DND-41 (cell line): ENCODE measurements around the gene EIF4E.

Experiments used
- ATAC-seq: fragments of 200-7000 bp; cut with Tn5 transposase; 3 replicates; pipeline ENCODE4 v1.9.1; 2021; ENCODE audit warnings: low read depth; ENCODE audit not compliant: insufficient read depth
- DNase-seq: peaks from one replicate; pipeline ENCODE4 v3.0.0-alpha.2; 2020
- H2AFZ ChIP-seq: 2 replicates; pipeline ENCODE4 v1.6.0; 2012; ENCODE audit warnings: low read depth, low read length
- H3K27ac ChIP-seq: 2 replicates; pipeline ENCODE4 v1.5.1; 2012; ENCODE audit warnings: low read length, inconsistent platforms
- H3K27me3 ChIP-seq: fragments of 200-600 bp; sonication (generic); 2 replicates; pipeline ENCODE4 v1.6.0; 2012; ENCODE audit warnings: low read length, mild to moderate bottlenecking, inconsistent platforms; ENCODE audit not compliant: insufficient read depth, poor library complexity
- H3K36me3 ChIP-seq: 2 replicates; pipeline ENCODE4 v1.5.1; 2012; ENCODE audit warnings: low read length, inconsistent platforms; ENCODE audit not compliant: insufficient read depth
- H3K4me1 ChIP-seq: 2 replicates; pipeline ENCODE4 v1.5.1; 2012; ENCODE audit warnings: mild to moderate bottlenecking, low read length; ENCODE audit not compliant: insufficient read depth
- H3K4me2 ChIP-seq: 2 replicates; pipeline ENCODE4 v1.6.0; 2012; ENCODE audit warnings: mild to moderate bottlenecking, moderate library complexity, low read length, inconsistent platforms; ENCODE audit not compliant: insufficient read depth
- H3K4me3 ChIP-seq, 2 experiments: fragments of 200-600 bp in 1 of 2; shearing (Covaris generic) in 1 of 2; 2 replicates each; pipeline ENCODE4 v1.5.1; 2012 to 2016; ENCODE audit warnings: inconsistent platforms in 2 of 2, low read length in 2 of 2, mild to moderate bottlenecking in 2 of 2, low read depth in 1 of 2, moderate library complexity in 1 of 2
- H3K79me2 ChIP-seq: 2 replicates; pipeline ENCODE4 v1.6.0; 2012; ENCODE audit warnings: low read length, inconsistent platforms; ENCODE audit not compliant: insufficient read depth
- H3K9ac ChIP-seq: 2 replicates; pipeline ENCODE4 v1.6.0; 2012; ENCODE audit warnings: low read depth, mild to moderate bottlenecking, inconsistent platforms, low read length, moderate library complexity
- H3K9me3 ChIP-seq: 2 replicates; pipeline ENCODE4 v1.5.1; 2012; ENCODE audit warnings: low read length, moderate library complexity, mild to moderate bottlenecking, inconsistent platforms; ENCODE audit not compliant: insufficient read depth, severe bottlenecking
- H4K20me1 ChIP-seq: 2 replicates; pipeline ENCODE4 v1.6.0; 2012; ENCODE audit warnings: low read length; ENCODE audit not compliant: insufficient read depth
- CTCF ChIP-seq: IDR thresholded peaks from 2 replicates; pipeline ENCODE4 v1.5.1; 2012; ENCODE audit warnings: borderline replicate concordance, low read length, moderate library complexity, mild to moderate bottlenecking; ENCODE audit not compliant: poor library complexity, severe bottlenecking; ENCODE audit errors: extremely low read depth
- EZH2 ChIP-seq: IDR thresholded peaks from 3 replicates; pipeline ENCODE4 v1.6.1; 2012; ENCODE audit warnings: borderline replicate concordance, low read depth, mild to moderate bottlenecking, moderate library complexity, low read length, inconsistent platforms; ENCODE audit not compliant: severe bottlenecking

Gene EIF4E

GRCh38 chr4:98861100-98861884, 67.6 kb downstream of the EIF4E start:
- no peak overlapping the region for H3K4me3 ChIP-seq
- no peaks in the 10 kb centered on the region for H4K20me1 ChIP-seq
- no peaks in the 10 kb centered on the region for H3K27me3 ChIP-seq
- H3K9me3 ChIP-seq: no peaks in the 10 kb centered on the region
- DNase-seq: no peak
- H3K36me3 ChIP-seq: no peaks in the 10 kb centered on the region
- H3K4me1 ChIP-seq: no peaks in the 10 kb centered on the region
- no peak overlapping the region for H3K27ac ChIP-seq
- H3K4me2 ChIP-seq: no peak overlapping the region
- H3K9ac ChIP-seq: no peak overlapping the region
- no peak overlapping the region for H2AFZ ChIP-seq
- no peaks in the 10 kb centered on the region for H3K79me2 ChIP-seq
- TF ChIP-seq EZH2 (no peak), CTCF (no peak)
- ATAC-seq: no peak

GRCh38 chr4:98851806-98852205, 77.1 kb downstream of the EIF4E start:
- TF ChIP-seq EZH2 (no peak), CTCF (no peak)
- Histone ChIP-seq H3K4me3 (no peak overlapping the region), H3K79me2 (no peaks in the 10 kb centered on the region), H3K4me1 (no peaks in the 10 kb centered on the region), H3K27ac (no peak overlapping the region), H3K27me3 (no peaks in the 10 kb centered on the region), H4K20me1 (no peaks in the 10 kb centered on the region), H3K9ac (no peak overlapping the region), H3K4me2 (no peak overlapping the region), H2AFZ (no peak overlapping the region), H3K36me3 (no peaks in the 10 kb centered on the region), H3K9me3 (peaks cover 9% of the 10 kb centered on the region)
- no peak for DNase-seq
- ATAC-seq: no peak

GRCh38 chr4:98850937-98851336, 78.0 kb downstream of the EIF4E start:
- H3K79me2 ChIP-seq: no peaks in the 10 kb centered on the region
- no peak overlapping the region for H3K4me3 ChIP-seq
- no peak overlapping the region for H3K27ac ChIP-seq
- H3K4me1 ChIP-seq: no peaks in the 10 kb centered on the region
- H2AFZ ChIP-seq: no peak overlapping the region
- no peak for TF ChIP-seq CTCF
- TF ChIP-seq EZH2: no peak
- ATAC-seq: no peak
- H4K20me1 ChIP-seq: no peaks in the 10 kb centered on the region
- no peaks in the 10 kb centered on the region for H3K36me3 ChIP-seq
- no peak overlapping the region for H3K9ac ChIP-seq
- no peaks in the 10 kb centered on the region for H3K27me3 ChIP-seq
- H3K4me2 ChIP-seq: no peak overlapping the region
- DNase-seq: no peak
- peaks cover 15% of the 10 kb centered on the region for H3K9me3 ChIP-seq
